ENCODE measurements around the gene AMELX.

The AMELX gene

DNA sequence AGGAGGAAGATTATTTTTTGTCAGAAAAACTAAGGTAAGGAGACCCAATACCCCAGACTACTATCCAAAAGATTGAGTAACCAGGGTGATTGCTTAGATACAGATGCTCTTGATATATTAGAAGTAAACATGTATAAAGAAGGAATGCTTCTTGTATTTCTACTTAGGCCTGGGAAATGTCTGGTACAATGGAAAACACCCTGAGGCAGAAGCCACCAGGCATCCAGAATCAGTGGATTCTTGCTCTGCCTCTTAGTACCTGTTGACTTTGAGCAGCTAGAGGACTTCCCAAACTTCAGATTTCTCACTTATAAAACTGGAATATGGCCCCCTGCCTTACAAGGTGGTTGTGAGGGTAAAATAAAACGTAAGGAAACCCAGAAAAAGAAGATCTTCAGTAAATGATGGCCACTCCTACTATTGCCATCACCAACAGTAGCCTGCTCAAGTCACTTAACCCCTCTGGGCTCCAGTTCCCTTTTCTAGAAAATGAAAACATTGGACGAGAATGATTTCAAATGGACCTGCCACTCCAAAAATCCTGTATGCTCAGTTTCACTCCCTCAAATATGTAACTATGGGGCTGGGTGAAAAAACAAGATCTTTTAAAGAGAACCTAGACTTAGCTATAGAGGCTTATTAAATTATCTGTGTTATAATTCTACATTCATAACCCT lies 56.6 kb downstream of the AMELX start:
- in situ Hi-C loops (cut with HindIII; ENCODE audit: low pct_ligation_motif_present, low pct_unique_long_range_greater_than_20kb, low sequenced_read_pairs), result no loop called here
- DNase-seq, result no peak
